Gastrocnemius medialis (tissue), 4 donors: ENCODE measurements around the gene ZNF664. TPM values are rescaled to one million over a fixed set of nuclear protein-coding genes. Genes with fewer than 3 reads are reported as not detected.

ENCODE experiments used
- ATAC-seq, 2 donors: fragments of 150-250 bp; one replicate each; pipeline ENCODE4 v1.9.1; 2016
- DNase-seq, 2 donors: peaks; one replicate each; pipeline ENCODE4 v3.0.0-alpha.2; 2019
- H3K27ac ChIP-seq, 4 donors: fragments of 200-600 bp; sonication (generic); 1 replicate in 1 of 4; 2 replicates in 3 of 4; pipeline ENCODE4 v1.5.1; 2016 to 2018; ENCODE audit warnings: mild to moderate bottlenecking in 2 of 4, moderate library complexity in 1 of 4
- H3K27me3 ChIP-seq, 3 donors: fragments of 200-600 bp; sonication (generic) in 2 of 3; 1 replicate in 1 of 3; 2 replicates in 2 of 3; pipeline versions ENCODE4 v1.5.1 to v1.6.0; 2016 to 2019; ENCODE audit warnings: mild to moderate bottlenecking in 1 of 3, moderate library complexity in 1 of 3
- H3K36me3 ChIP-seq, 2 donors: fragments of 200-600 bp; sonication (generic) in 1 of 2; one replicate each; pipeline ENCODE4 v1.5.1; 2017 to 2018
- H3K4me1 ChIP-seq, 2 donors: fragments of 200-600 bp; sonication (generic) in 1 of 2; one replicate each; pipeline ENCODE4 v1.5.1; 2016 to 2017; ENCODE audit warnings: mild to moderate bottlenecking in 2 of 2
- H3K4me3 ChIP-seq, 4 donors: fragments of 200-600 bp; sonication (generic) in 3 of 4; 1 replicate in 1 of 4; 2 replicates in 3 of 4; pipeline ENCODE4 v1.5.1; 2016 to 2019; ENCODE audit warnings: mild to moderate bottlenecking in 2 of 4
- H3K9me3 ChIP-seq, 3 donors: fragments of 200-600 bp; sonication (generic) in 2 of 3; 1 replicate in 1 of 3; 2 replicates in 2 of 3; pipeline ENCODE4 v1.5.1; 2016 to 2019
- CTCF ChIP-seq, 5 experiments: fragments of 450-650 bp in 3 of 5; fragments of 200-600 bp in 2 of 5; sonication (generic) in 2 of 5; IDR thresholded peaks in 4 of 5; conservative IDR thresholded peaks in 1 of 5; 1 replicate in 4 of 5; 2 replicates in 1 of 5; pipeline ENCODE4 v1.5.1; 2016 to 2019; ENCODE audit warnings: antibody characterized with exemption in 5 of 5, mild to moderate bottlenecking in 3 of 5, moderate library complexity in 3 of 5
- POLR2A ChIP-seq, 2 donors: fragments of 450-650 bp; IDR thresholded peaks; one replicate each; pipeline ENCODE4 v1.6.1; 2017; ENCODE audit warnings: antibody characterized with exemption in 2 of 2, mild to moderate bottlenecking in 2 of 2, moderate library complexity in 2 of 2
- in situ Hi-C, 4 donors: fragments of 200-750 bp; cut with MboI; loops; one replicate each; pipeline versions ENCODE4 v1.15.0 to v1.8.0; 2017; ENCODE audit warnings: low sequenced_read_pairs in 4 of 4
- intact Hi-C: fragments of 100-400 bp; cut with DNase I; formaldehyde crosslinking; loops from one replicate; pipeline ENCODE4 v1.15.1; 2023; ENCODE audit warnings: low total_unique reads
- total RNA-seq, 4 donors: library from RNA; depleted of rRNA; stranded (reverse); fragments of >200 nt; gene quantifications; one replicate each; pipeline versions ENCODE4 v1.1.0 to v1.2.3, GENCODE V29; 2016

The ZNF664 gene
- total RNA-seq, 4 donors from 2014 or later, result 18.1 to 37.0 (median 32.6) TPM

DNA sequence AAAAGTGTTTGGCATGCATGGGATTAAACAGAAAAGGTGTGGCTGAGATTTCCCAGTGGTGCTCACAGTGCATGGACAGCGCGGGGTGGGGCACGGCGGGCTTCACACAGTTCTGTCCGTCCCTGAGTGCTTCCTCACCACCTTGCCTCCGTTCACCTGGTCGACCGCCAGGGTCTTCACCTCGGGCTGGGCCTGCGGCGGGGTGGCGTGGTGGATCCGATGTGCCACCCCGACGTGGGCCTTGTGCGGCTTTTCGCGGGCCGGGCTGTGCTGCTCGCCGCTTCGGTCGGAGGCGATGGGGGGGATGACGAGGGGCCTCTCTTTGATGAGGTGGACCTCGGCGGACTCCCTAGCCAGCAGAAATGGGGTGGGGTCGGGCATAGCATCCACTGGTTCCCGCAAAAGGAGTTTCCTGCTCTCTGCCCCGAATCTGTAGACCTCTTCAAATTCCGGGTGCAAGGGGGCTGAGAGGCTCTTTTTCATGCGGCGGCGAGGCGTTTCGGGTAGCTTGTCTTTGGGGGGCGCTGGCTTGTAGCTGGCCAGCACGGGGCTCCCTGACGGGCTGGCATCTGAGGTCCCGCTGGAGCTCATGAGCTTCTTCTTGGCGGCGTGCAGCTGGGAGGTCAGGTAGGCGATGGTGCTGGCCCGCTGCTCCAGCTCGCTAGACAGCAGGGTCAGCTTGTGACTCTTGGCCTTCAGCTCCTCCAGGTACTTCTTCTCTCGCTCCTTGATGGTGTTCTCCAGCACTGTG is 35.9 kb upstream of the ZNF664 start:
- Histone ChIP-seq H3K4me3 (no peak overlapping the region), H3K27me3 (no peaks in the 10 kb centered on the region), H3K36me3 (peaks cover 0 to 44% of the 10 kb centered on the region in 2 donors), H3K4me1 (no peaks in the 10 kb centered on the region), H3K27ac (no peak overlapping the region), H3K9me3 (no peaks in the 10 kb centered on the region)
- ATAC-seq (no peak), DNase-seq (no peak)
- intact Hi-C loops (no loop called here), in situ Hi-C loops (no loop called here)
- TF ChIP-seq CTCF (IDR thresholded peaks at IDR 0.05 in 4 of 5, conservative IDR thresholded peaks at IDR 0.05 in 1 of 5) (no peak), POLR2A (IDR thresholded peaks at IDR 0.05) (no peak)

GRCh38 chr12:123937707-123938591 is 35.1 kb upstream of the ZNF664 start:
- H3K27ac ChIP-seq, result no peak overlapping the region
- H3K9me3 ChIP-seq, result no peaks in the 10 kb centered on the region
- TF ChIP-seq POLR2A (IDR thresholded peaks at IDR 0.05), result no peak
- no peak for TF ChIP-seq CTCF (IDR thresholded peaks at IDR 0.05 in 4 of 5, conservative IDR thresholded peaks at IDR 0.05 in 1 of 5)
- no peaks in the 10 kb centered on the region for H3K27me3 ChIP-seq
- no peak overlapping the region for H3K4me3 ChIP-seq
- in situ Hi-C loops, result no loop called here
- intact Hi-C loops, result no loop called here
- no peak for DNase-seq
- no peaks in the 10 kb centered on the region for H3K4me1 ChIP-seq
- ATAC-seq, result no peak
- peaks cover 0 to 52% of the 10 kb centered on the region in 2 donors for H3K36me3 ChIP-seq

DNA sequence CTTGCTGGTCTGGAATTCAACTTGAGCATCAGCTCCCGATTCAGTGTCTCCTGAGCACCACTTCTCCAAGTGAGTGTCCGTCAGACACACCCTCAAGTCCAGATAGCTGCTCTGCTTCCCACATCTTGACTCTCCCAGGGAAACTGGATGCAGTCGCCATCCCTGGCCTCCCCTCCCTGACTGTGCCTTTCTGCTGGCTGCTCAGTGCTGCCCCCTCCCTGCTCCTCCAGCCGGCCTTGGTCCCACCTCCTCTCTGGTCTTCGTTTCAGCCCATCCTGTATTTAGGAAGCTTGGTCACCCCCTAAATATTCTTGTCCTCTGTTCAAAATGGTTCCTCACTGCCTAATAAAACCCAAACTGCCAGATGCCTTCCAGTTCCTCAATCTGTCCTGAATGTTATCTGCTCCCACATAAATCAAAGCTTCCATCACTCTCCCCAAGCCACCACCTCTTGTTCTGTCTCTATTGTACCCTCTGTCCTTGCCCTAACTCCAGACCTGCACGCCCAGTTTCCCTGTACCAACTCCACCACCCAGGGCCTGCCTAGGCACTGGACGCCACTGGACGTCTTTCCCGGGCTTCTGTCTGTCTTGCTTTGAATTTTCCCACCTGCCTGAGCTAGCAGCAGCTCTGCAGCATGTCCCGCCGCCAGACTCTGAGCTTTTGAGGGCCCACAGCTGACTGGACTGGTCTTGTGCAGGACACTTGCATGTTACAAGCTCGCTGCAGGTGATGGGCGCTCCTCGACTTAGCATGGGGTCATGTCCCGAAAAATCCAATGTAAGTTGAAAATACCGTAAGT is 34.1 kb upstream of the ZNF664 start:
- no peak overlapping the region for H3K4me3 ChIP-seq
- H3K36me3 ChIP-seq, result peaks cover 0 to 57% of the 10 kb centered on the region in 2 donors
- no peaks in the 10 kb centered on the region for H3K27me3 ChIP-seq
- no peaks in the 10 kb centered on the region for H3K4me1 ChIP-seq
- H3K27ac ChIP-seq, result no peak overlapping the region
- intact Hi-C loops (no loop called here), in situ Hi-C loops (no loop called here)
- DNase-seq (no peak), ATAC-seq (no peak)
- H3K9me3 ChIP-seq, result no peaks in the 10 kb centered on the region
- no peak for TF ChIP-seq POLR2A (IDR thresholded peaks at IDR 0.05)
- TF ChIP-seq CTCF (IDR thresholded peaks at IDR 0.05 in 4 of 5, conservative IDR thresholded peaks at IDR 0.05 in 1 of 5), result no peak

DNA sequence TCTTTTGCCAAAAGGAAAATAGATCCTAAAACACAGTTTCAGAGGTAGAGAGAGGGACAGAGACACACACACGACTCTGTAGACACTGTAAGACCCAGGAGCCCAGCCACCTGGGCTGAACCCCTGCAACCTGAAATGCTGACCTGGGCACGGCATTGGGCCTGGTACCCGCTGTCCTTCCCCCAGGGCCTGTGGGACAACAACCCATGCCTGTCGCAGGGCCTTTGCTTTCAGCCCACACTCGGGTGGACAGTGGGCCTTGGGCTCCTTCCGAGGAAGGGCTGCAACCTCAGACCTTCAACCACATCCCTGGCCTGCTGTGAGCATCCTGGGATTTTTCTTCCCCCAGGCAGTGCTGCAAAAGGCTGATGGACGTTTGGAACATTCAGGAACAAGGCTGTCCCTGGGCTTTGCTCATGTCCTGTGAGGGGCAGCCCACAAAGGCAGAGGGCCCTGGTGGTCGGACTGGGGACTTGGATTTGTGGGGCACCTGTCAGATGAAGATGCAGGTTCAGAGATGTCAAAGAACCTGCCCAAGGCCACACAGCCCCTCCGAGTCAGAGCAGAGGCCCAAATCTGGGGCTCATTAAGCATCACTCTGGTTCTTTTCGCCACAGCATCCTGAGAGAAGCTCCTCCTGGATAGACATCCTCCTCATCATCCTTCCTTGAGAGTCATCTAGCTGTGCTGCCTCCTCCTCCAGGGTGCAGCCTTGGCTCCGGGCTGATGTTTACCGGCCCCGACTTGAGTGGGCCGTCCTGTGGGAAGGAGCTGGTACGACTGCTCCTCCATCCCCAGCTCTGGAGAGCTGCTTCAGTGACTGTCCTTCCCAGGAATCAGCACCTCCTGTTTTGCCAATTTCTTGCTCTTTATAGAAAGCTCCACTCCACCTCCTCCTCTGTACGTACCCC is 33.0 kb upstream of the ZNF664 start:
- TF ChIP-seq CTCF (IDR thresholded peaks at IDR 0.05 in 4 of 5, conservative IDR thresholded peaks at IDR 0.05 in 1 of 5) (no peak), POLR2A (IDR thresholded peaks at IDR 0.05) (no peak)
- ATAC-seq (no peak), DNase-seq (no peak)
- Histone ChIP-seq H3K27me3 (no peaks in the 10 kb centered on the region), H3K9me3 (no peaks in the 10 kb centered on the region), H3K4me1 (no peaks in the 10 kb centered on the region), H3K27ac (no peak overlapping the region), H3K4me3 (no peak overlapping the region), H3K36me3 (peaks cover 0 to 57% of the 10 kb centered on the region in 2 donors)
- in situ Hi-C loops (no loop called here), intact Hi-C loops (no loop called here)
